GM20000 (cell line): ENCODE data around the gene ZNF200.

Experiments
- DNase-seq: peaks from one replicate; pipeline ENCODE4 v3.0.0; 2012; ENCODE audit warnings: low spot score
- CTCF ChIP-seq: IDR thresholded peaks from 2 replicates; pipeline ENCODE4 v1.5.1; 2012; ENCODE audit warnings: mild to moderate bottlenecking, control low read depth; ENCODE audit errors: extremely low read depth, missing control alignments

Gene ZNF200

GRCh38 chr16:3248596-3248995 lies 13.6 kb upstream of the ZNF200 start:
- DNase-seq: no peak

GRCh38 chr16:3246876-3247275 lies 11.9 kb upstream of the ZNF200 start:
- no peak for DNase-seq
- no peak for TF ChIP-seq CTCF

More at GRCh38 chr16:3248596-3248995, 13.6 kb upstream of the ZNF200 start:
- no peak for TF ChIP-seq CTCF

- DNase-seq: no peak
- no peak for TF ChIP-seq CTCF
Observed at GRCh38 chr16:3246002-3246401, 11.0 kb upstream of the ZNF200 start.

- DNase-seq: no peak
- no peak for TF ChIP-seq CTCF
Observed at GRCh38 chr16:3243882-3244281, 8.9 kb upstream of the ZNF200 start.

GRCh38 chr16:3242709-3243108 lies 7.8 kb upstream of the ZNF200 start:
- no peak for DNase-seq
- no peak for TF ChIP-seq CTCF

GRCh38 chr16:3241761-3242160 lies 6.8 kb upstream of the ZNF200 start:
- DNase-seq: no peak
- TF ChIP-seq CTCF: no peak

GRCh38 chr16:3235856-3236669 lies 1.1 kb upstream of the ZNF200 start:
- no peak for TF ChIP-seq CTCF
- DNase-seq: no peak
